Chondrocyte (in vitro differentiated cells): ENCODE measurements around the gene BAIAP2L1. TPM values are rescaled to one million over a fixed set of nuclear protein-coding genes. Genes with fewer than 3 reads are reported as not detected.
A peak's percentile ranks its signal among the peaks of the same experiment; 100 is the strongest.

ENCODE experiments used
- DNase-seq: peaks from one replicate; pipeline ENCODE4 v3.0.0; 2021; ENCODE audit warnings: mixed read lengths, low spot score
- H3K27ac Mint-ChIP-seq: one replicate; pipeline ENCODE4 v1.8.0; 2021; ENCODE audit warnings: mild to moderate bottlenecking, moderate library complexity, mixed read lengths; ENCODE audit not compliant: unreplicated experiment
- H3K27me3 Mint-ChIP-seq: 2 replicates; pipeline ENCODE4 v1.8.0; 2021; ENCODE audit warnings: low read depth, mixed read lengths
- H3K36me3 Mint-ChIP-seq: 2 replicates; pipeline ENCODE4 v1.8.0; 2021; ENCODE audit warnings: low read depth, mixed read lengths
- H3K4me1 Mint-ChIP-seq: 2 replicates; pipeline ENCODE4 v1.8.0; 2021; ENCODE audit warnings: low read depth, mild to moderate bottlenecking, mixed read lengths
- H3K4me3 Mint-ChIP-seq: one replicate; pipeline ENCODE4 v1.8.0; 2021; ENCODE audit warnings: mild to moderate bottlenecking, moderate library complexity, mixed read lengths; ENCODE audit not compliant: unreplicated experiment
- H3K9me3 Mint-ChIP-seq: 2 replicates; pipeline ENCODE4 v1.8.0; 2021; ENCODE audit warnings: low read depth, mixed read lengths
- CTCF ChIP-seq: fragments of 200-600 bp; sonication (generic); IDR thresholded peaks from 2 replicates; pipeline ENCODE4 v1.5.0; 2021; ENCODE audit warnings: antibody characterized with exemption, mild to moderate bottlenecking, moderate library complexity
- total RNA-seq: library from RNA; stranded (reverse); gene quantifications from 3 replicates; pipeline ENCODE4 v1.2.1, GENCODE V29; 2021

Gene BAIAP2L1
- total RNA-seq, 1 donor from 2014 or later, result 12.4 TPM

- TF ChIP-seq CTCF, result no peak
- Mint-ChIP-seq H3K27me3 (no peaks in the 10 kb centered on the region), H3K9me3 (no peaks in the 10 kb centered on the region), H3K27ac (peak within 1 kb of the TSS; percentile 91), H3K4me3 (peak within 1 kb of the TSS; percentile 96), H3K36me3 (peaks cover 3% of the 10 kb centered on the region), H3K4me1 (peaks cover 27% of the 10 kb centered on the region)
- DNase-seq, result peak; percentile 95
Observed at GRCh38 chr7:98251601-98252424, 149.1 kb downstream of the BAIAP2L1 start, which contains the start of gene TECPR1. TECPR1 (minus strand) TSS chr7:98252232; CDS start chr7:98246146, 6,086 bp downstream.

GRCh38 chr7:98251231-98251600 is 149.7 kb downstream of the BAIAP2L1 start:
- Mint-ChIP-seq H3K27me3 (no peaks in the 10 kb centered on the region), H3K27ac (no peak overlapping the region), H3K4me3 (peak overlapping the region; percentile 96), H3K9me3 (no peaks in the 10 kb centered on the region), H3K36me3 (peaks cover 2% of the 10 kb centered on the region), H3K4me1 (peaks cover 27% of the 10 kb centered on the region)
- TF ChIP-seq CTCF, result no peak
- DNase-seq, result no peak

GRCh38 chr7:98250789-98251188 is 150.1 kb downstream of the BAIAP2L1 start:
- Mint-ChIP-seq H3K4me1 (peaks cover 27% of the 10 kb centered on the region), H3K36me3 (peaks cover 2% of the 10 kb centered on the region), H3K27ac (no peak overlapping the region), H3K27me3 (no peaks in the 10 kb centered on the region), H3K4me3 (peak overlapping the region; percentile 96), H3K9me3 (no peaks in the 10 kb centered on the region)
- no peak for DNase-seq
- no peak for TF ChIP-seq CTCF

GRCh38 chr7:98249106-98249505 is 151.8 kb downstream of the BAIAP2L1 start:
- H3K27ac Mint-ChIP-seq, result no peak overlapping the region
- H3K36me3 Mint-ChIP-seq, result peaks cover 2% of the 10 kb centered on the region
- H3K4me1 Mint-ChIP-seq, result peaks cover 27% of the 10 kb centered on the region

GRCh38 chr7:98248156-98248555 is 152.7 kb downstream of the BAIAP2L1 start:
- Mint-ChIP-seq H3K9me3 (no peaks in the 10 kb centered on the region), H3K36me3 (peaks cover 2% of the 10 kb centered on the region), H3K4me3 (no peak overlapping the region), H3K27ac (no peak overlapping the region), H3K27me3 (no peaks in the 10 kb centered on the region), H3K4me1 (peaks cover 23% of the 10 kb centered on the region)
- DNase-seq, result no peak
- no peak for TF ChIP-seq CTCF

More at GRCh38 chr7:98249106-98249505, 151.8 kb downstream of the BAIAP2L1 start:
- Mint-ChIP-seq H3K4me3 (no peak overlapping the region), H3K27me3 (no peaks in the 10 kb centered on the region), H3K9me3 (no peaks in the 10 kb centered on the region)
- DNase-seq, result no peak
- no peak for TF ChIP-seq CTCF
